Chondrocyte (in vitro differentiated cells): Measurements from ENCODE around the gene OGFOD1. TPM values are rescaled to one million over a fixed set of nuclear protein-coding genes. Genes with fewer than 3 reads are reported as not detected.

Experiments
- DNase-seq: peaks from one replicate; pipeline ENCODE4 v3.0.0; 2021; ENCODE audit warnings: mixed read lengths, low spot score
- H3K27ac Mint-ChIP-seq: one replicate; pipeline ENCODE4 v1.8.0; 2021; ENCODE audit warnings: mild to moderate bottlenecking, moderate library complexity, mixed read lengths; ENCODE audit not compliant: unreplicated experiment
- H3K27me3 Mint-ChIP-seq: 2 replicates; pipeline ENCODE4 v1.8.0; 2021; ENCODE audit warnings: low read depth, mixed read lengths
- H3K36me3 Mint-ChIP-seq: 2 replicates; pipeline ENCODE4 v1.8.0; 2021; ENCODE audit warnings: low read depth, mixed read lengths
- H3K4me1 Mint-ChIP-seq: 2 replicates; pipeline ENCODE4 v1.8.0; 2021; ENCODE audit warnings: low read depth, mild to moderate bottlenecking, mixed read lengths
- H3K4me3 Mint-ChIP-seq: one replicate; pipeline ENCODE4 v1.8.0; 2021; ENCODE audit warnings: mild to moderate bottlenecking, moderate library complexity, mixed read lengths; ENCODE audit not compliant: unreplicated experiment
- H3K9me3 Mint-ChIP-seq: 2 replicates; pipeline ENCODE4 v1.8.0; 2021; ENCODE audit warnings: low read depth, mixed read lengths
- long read RNA-seq: library from polyadenylated mRNA; stranded (forward); transcript quantifications from one replicate; pipeline ENCODE4 v2.0.0, GENCODE V29; 2021
- total RNA-seq: library from RNA; stranded (reverse); gene quantifications from 3 replicates; pipeline ENCODE4 v1.2.1, GENCODE V29; 2021
- TF ChIP-seq, protein P1 (sequence below): fragments of 200-600 bp; sonication (generic); IDR thresholded peaks from 2 replicates; pipeline ENCODE4 v1.5.0; 2021; ENCODE audit warnings: antibody characterized with exemption, mild to moderate bottlenecking, moderate library complexity

The OGFOD1 gene
- total RNA-seq = 62.6 to 68.6 TPM (median 62.9 TPM) in 3 replicates
- long read RNA-seq, full-length matches to known transcripts = 60 of 82 reads
- long read RNA-seq, partial matches to known transcripts = 19 of 82 reads
- long read RNA-seq, other reads (novel, unspliced or antisense) = 3 of 82 reads

DNA sequence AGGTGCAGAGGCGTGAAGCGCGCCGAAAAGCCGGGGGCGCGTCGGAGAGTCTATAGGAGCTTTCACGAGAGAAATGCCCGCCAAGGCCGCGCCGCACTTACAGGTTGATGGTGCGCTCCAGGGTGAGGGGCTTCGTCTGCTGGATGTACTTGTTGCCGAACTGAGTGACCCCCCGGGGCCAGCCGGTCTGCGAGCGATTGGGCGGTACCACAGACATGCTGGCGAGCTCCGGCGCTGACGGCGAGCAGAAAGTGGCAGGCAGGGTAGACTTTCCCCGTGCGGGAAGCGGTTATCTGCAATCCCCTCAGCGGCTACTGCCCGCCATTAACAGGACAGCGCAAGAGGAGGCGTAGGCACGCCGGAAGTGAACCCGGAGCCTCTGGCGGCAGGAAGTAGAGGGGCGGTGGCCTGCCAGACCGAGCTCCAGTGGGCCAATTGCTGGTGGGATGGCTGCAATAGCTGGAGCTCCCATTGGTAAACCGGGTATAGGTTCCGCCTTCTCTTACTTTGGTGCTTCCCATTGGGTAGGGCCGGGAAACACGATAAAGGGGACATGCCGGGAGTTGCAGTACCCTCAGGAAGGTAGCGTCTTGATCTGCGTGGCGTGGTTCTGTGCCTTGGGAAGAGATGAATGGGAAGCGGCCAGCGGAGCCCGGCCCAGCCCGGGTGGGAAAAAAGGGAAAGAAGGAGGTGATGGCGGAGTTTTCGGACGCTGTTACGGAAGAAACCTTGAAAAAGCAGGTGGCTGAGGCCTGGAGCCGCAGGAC, at the start of gene OGFOD1, which contains the start of gene NUDT21:
Gene OGFOD1, plus strand, starts transcription at position 569 of the 767 bp plus-strand sequence. Its CDS starts 59 bp downstream, at position 628.
Gene NUDT21, minus strand, starts transcription at position 347 of the 767 bp plus-strand sequence. Its CDS starts 130 bp downstream, at position 217.
- H3K9me3 Mint-ChIP-seq = no peaks in the 10 kb centered on the region
- H3K27ac Mint-ChIP-seq = peak within 1 kb of the TSS; percentile 100
- TF ChIP-seq, protein P1, sequence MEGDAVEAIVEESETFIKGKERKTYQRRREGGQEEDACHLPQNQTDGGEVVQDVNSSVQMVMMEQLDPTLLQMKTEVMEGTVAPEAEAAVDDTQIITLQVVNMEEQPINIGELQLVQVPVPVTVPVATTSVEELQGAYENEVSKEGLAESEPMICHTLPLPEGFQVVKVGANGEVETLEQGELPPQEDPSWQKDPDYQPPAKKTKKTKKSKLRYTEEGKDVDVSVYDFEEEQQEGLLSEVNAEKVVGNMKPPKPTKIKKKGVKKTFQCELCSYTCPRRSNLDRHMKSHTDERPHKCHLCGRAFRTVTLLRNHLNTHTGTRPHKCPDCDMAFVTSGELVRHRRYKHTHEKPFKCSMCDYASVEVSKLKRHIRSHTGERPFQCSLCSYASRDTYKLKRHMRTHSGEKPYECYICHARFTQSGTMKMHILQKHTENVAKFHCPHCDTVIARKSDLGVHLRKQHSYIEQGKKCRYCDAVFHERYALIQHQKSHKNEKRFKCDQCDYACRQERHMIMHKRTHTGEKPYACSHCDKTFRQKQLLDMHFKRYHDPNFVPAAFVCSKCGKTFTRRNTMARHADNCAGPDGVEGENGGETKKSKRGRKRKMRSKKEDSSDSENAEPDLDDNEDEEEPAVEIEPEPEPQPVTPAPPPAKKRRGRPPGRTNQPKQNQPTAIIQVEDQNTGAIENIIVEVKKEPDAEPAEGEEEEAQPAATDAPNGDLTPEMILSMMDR = no peak
- H3K27me3 Mint-ChIP-seq = no peaks in the 10 kb centered on the region
- peaks cover 15% of the 10 kb centered on the region for H3K36me3 Mint-ChIP-seq
- H3K4me3 Mint-ChIP-seq = peak within 1 kb of the TSS; percentile 95
- peaks cover 46% of the 10 kb centered on the region for H3K4me1 Mint-ChIP-seq
- peak; percentile 98 for DNase-seq

DNA sequence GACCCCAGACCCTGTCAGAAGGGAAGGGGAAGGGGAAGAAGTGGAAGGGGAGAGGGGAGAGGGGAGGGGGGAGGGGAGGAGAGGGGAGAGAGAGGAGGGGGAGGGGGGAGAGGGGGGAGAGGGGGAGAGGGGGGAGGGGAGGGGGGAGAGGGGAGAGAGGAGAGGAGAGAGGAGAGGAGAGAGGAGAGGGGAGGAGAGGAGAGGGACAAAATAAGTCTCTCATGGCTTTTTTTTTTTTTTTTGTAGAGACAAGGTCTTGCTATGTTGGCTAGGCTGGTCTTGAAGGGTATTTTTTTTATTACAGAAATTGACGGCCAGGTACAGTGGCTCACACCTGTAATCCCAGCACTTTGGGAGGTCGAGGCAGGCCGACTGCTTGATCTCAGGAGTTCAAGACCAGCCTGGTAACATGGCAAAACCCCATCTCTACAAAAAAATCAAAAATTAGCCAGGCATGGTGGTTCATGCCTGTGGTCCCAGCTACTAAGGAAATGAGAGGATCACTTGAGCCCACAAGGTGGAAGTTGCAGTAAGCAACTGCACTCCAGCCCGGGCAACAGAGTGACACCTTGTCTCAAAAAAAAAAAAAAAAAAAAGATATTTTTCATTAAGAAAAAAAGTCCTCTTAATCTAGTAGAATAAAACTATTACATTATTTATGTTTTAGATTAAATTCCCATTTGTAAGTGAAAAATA, 45.2 kb upstream of the OGFOD1 start:
- H3K36me3 Mint-ChIP-seq = peaks cover 28% of the 10 kb centered on the region
- no peak overlapping the region for H3K4me3 Mint-ChIP-seq
- peaks cover 5% of the 10 kb centered on the region for H3K4me1 Mint-ChIP-seq
- TF ChIP-seq, protein P1 = no peak
- no peak overlapping the region for H3K27ac Mint-ChIP-seq
- H3K9me3 Mint-ChIP-seq = no peaks in the 10 kb centered on the region
- DNase-seq = no peak
- H3K27me3 Mint-ChIP-seq = no peaks in the 10 kb centered on the region

DNA sequence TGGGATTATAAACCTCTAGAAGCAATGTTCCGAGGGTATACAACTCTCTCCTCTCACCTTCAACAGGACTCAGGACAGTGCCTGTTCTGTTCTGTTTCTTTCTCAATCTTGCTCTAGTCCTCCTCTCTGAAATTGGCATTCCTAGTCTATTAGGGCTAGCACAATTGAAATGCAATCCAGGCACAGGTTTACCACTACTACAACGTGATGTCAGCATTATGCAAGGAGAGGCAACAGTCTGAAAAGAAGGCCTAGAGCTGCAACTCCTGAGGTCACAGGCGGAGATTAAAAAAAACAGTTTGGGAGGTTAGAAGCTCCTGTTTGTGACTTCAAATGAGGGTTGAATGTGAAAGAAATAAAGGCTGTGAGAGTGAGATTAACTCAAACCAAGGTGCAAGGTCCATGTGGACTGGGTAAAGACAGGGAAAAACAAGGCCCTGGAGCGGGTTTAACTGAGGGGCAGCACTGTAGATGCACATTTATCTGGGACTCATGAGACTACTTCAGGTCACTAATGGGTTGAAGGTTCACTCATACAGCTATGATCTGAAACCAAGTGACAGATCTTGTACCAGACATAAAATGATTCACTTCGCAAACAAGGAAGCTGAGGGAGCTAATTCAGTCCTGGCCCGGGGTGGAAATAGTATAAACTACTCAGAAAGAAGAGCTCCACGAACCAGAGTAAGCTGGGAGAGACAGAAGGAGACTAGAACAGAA, 42.8 kb upstream of the OGFOD1 start:
- H3K36me3 Mint-ChIP-seq = peaks cover 14% of the 10 kb centered on the region
- H3K27me3 Mint-ChIP-seq = no peaks in the 10 kb centered on the region
- peak overlapping the region; percentile 49 for H3K27ac Mint-ChIP-seq
- H3K9me3 Mint-ChIP-seq = no peaks in the 10 kb centered on the region
- TF ChIP-seq, protein P1 = no peak
- DNase-seq = no peak
- H3K4me3 Mint-ChIP-seq = no peak overlapping the region
- H3K4me1 Mint-ChIP-seq = peaks cover 6% of the 10 kb centered on the region

DNA sequence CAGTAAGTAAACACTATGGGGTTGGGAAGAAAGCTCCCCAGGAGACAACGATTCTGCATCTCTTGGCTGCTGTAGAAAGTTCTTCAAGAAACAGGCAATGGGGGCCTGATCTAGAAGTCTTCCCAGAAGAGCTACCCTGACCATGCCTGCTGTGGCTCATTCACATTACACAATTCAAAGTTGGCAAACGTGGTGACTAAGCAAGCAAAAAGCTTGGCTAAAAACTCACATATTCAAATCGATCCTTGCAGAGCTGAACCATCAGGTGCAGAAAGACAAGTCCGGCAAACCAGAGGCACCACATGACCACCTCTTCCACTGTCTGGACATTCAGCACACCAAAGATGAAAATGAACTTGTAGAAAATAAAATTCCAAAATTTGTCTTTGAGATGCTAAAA, 42.2 kb upstream of the OGFOD1 start:
- no peaks in the 10 kb centered on the region for H3K27me3 Mint-ChIP-seq
- H3K4me1 Mint-ChIP-seq = peaks cover 9% of the 10 kb centered on the region
- no peak overlapping the region for H3K4me3 Mint-ChIP-seq
- DNase-seq = no peak
- TF ChIP-seq, protein P1 = no peak
- H3K27ac Mint-ChIP-seq = no peak overlapping the region
- H3K9me3 Mint-ChIP-seq = no peaks in the 10 kb centered on the region
- peaks cover 14% of the 10 kb centered on the region for H3K36me3 Mint-ChIP-seq

DNA sequence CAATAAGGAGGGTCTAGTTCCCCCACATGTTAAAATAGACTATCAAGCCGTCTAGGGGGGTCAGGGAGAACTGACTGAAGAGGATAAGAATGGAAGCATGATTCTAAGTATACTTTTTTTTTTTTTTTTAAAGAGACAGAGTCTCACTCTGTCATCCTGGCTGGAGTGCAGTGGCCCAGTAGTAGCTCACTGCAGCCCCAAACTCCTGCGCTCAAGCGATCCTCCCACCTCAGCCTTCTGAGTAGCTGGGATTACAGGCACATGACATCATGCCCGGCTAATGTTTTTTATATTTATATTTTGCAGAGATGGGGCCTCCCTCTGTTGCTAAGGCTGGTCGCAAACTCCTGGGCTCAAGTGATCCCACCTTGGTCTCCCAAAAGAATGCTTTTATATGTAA, 40.2 kb upstream of the OGFOD1 start:
- Mint-ChIP-seq H3K27ac (no peak overlapping the region), H3K4me1 (peaks cover 21% of the 10 kb centered on the region), H3K4me3 (no peak overlapping the region), H3K27me3 (no peaks in the 10 kb centered on the region), H3K36me3 (peaks cover 12% of the 10 kb centered on the region), H3K9me3 (no peaks in the 10 kb centered on the region)
- TF ChIP-seq, protein P1 = no peak
- DNase-seq = no peak
